ENCODE measurements around the gene NFATC2.

- no peak for TF ChIP-seq ELF1 (IDR thresholded peaks at IDR 0.05)
- TF ChIP-seq CTCF (IDR thresholded peaks at IDR 0.05) = no peak
- TF ChIP-seq GATA2 (CRISPR knock-in tag; IDR thresholded peaks at IDR 0.05) = no peak
- no peak for TF ChIP-seq RCOR1 (IDR thresholded peaks at IDR 0.05; ENCODE audit: low read length)
- TF ChIP-seq TAF1 (IDR thresholded peaks at IDR 0.05; ENCODE audit: borderline replicate concordance, low read depth, low read length) = no peak
- TF ChIP-seq SIN3A (IDR thresholded peaks at IDR 0.05; ENCODE audit: borderline replicate concordance, low read depth, low read length) = no peak
- TF ChIP-seq CHD2 (IDR thresholded peaks at IDR 0.05; ENCODE audit: low read length, partially characterized antibody) = no peak
- no peak for TF ChIP-seq REST (IDR thresholded peaks at IDR 0.05; ENCODE audit: low read depth, low read length)
- TF ChIP-seq EZH2phosphoT487 (IDR thresholded peaks at IDR 0.05; ENCODE audit: borderline replicate concordance, low read depth) = no peak
- no peak for TF ChIP-seq SMC3 (IDR thresholded peaks at IDR 0.05; ENCODE audit: low read depth, low read length)
- no peak for TF ChIP-seq USF2 (IDR thresholded peaks at IDR 0.05; ENCODE audit: borderline replicate concordance, low read depth, low read length)
Measured at GRCh38 chr20:51473771-51474170, 68.7 kb downstream of the NFATC2 start.
